NCI-H2227 (cell line): ENCODE data around the gene CSNK1G2.
A peak's percentile ranks its signal among the peaks of the same experiment; 100 is the strongest.

Experiments
- DNase-seq: peaks from one replicate; lab custom pipeline; 2025; ENCODE audit not compliant: unreplicated experiment; lab: John Stamatoyannopoulos, UW

The CSNK1G2 gene

GRCh38 chr19:2014731-2015607 is 74.0 kb downstream of the CSNK1G2 start:
- DNase-seq, result peak; percentile 51

GRCh38 chr19:2015608-2015950 is 74.6 kb downstream of the CSNK1G2 start, which contains the start of gene BTBD2:
Gene BTBD2, minus strand, starts transcription at chr19:2015714. Its CDS starts 11 bp downstream, at chr19:2015703.
- DNase-seq, result peak; percentile 64

DNA sequence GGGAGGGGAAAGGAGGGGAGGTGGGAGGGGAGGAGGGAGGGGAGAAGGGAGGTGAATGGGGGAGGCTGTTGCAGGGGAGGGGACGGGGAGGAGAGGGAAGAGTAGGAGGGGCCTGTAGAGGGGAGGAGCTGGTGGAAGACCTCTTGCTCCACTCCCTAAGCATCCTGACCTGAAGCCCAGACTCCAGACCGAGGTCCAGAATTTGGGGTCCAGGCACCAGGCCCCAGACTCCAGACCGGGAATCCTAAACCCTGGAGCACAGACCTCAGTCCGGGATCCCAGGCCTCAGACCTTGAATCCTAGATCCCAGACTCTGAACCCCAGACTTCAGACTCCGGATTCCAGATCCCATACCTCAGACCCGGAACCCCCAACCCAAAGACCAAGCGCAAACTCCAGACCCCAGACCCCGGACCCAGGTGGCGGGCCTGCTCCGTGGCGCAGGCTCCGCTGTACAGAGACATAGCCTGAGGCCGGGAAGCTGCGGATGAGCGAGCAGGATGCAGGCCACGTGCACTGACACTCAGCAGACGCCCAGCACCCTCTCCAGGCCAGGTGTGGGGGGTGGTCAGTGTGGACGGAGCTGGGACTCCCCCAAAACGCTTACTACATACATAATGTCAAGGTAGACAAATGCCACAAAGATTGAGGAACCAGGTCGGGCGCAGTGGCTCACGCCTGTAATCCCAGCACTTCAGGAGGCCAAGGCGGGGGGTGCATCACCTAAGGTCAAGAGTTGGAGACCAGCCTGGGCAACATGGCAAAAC is 75.3 kb downstream of the CSNK1G2 start:
- DNase-seq, result peak; percentile 19

GRCh38 chr19:2018752-2019151 is 77.8 kb downstream of the CSNK1G2 start:
- no peak for DNase-seq

DNA sequence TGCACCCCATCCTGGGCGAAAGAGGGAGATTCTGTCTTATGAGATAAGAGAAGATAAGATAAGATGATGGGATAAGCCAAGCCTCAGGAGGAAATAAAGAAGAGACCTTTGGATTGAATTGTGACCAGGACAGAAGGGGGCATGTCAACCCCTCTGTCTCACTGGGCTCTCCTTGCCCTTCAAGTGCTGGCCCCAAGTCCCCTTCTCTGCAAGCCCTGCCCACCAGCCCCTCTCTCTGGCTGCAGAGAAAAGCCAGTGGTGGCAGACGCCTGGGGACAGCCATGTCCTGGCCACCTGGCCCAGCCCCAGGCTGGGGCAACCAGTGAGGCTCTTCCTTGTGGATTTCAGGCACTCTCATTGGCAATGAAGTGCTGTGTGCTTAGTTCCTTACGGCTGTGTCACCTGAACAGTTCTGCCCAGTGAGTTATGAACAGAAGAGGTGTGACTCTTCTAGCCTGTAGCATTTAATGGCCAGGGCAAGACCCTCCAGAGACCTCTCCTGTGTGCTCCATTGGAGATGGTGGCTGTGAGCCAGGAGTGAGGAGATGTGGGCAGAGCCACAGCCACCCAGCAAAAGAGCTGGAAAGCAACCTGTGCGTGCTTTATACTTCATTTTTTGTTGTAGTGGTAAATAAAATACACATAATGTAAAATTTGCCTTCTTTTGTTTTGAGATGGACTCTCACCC is 80.6 kb downstream of the CSNK1G2 start:
- no peak for DNase-seq

DNA sequence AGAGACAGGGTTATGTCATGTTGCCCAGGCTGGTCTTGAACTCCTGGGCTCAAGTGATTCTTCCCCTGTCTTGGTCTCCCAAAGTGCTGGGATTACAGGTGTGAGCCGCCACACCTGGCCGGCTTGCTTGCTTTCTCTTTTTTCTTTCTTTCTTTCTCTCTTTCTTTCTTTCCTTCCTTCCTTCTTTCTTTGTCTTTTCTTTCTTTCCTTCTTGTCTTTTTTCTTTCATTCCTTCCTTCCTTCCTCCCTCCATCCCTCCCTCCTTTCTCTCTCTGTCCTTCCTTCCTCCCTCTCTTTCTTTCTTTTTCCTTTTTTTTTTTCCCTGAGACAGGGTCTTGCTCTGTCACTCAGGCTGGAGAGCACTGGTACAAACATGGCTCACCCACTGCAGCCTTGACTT is 81.3 kb downstream of the CSNK1G2 start:
- no peak for DNase-seq

DNA sequence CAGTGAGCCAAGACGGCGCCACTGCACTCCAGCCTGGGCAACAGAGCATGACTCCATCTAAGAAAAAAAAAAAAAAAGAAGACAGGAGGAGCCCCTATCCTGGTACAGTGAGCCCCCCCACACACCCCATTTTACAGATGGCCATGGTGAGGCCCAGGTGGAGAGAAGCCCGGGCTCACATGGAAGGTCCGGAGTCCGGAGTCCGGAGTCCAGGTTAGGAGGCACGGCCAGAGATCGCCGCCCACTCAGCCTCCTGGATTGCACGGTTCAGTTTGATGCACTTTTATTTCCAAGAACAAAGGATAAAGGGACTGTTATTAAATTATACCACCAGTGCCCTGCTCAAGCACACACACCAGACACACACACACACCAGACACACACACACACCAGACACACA is 85.8 kb downstream of the CSNK1G2 start:
- DNase-seq, result no peak

DNA sequence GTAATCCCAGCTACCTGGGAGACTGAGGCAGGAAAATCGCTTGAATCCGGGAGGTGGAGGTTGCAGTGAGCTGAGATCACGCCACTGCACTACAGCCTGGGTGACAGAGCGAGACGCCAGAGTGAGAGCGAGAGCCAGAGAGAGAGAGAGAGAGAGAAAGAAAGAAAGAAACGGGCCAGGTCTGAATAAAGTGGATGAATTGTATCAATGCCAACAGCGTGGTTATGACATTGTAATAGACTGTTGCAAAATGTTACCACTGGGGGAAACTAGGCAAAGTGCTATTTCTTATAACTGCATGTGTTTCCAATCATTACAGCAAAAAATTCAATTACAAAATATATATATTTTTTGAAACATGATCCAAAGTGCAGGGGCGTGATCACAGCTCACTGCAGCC is 86.4 kb downstream of the CSNK1G2 start:
- no peak for DNase-seq
